ENCODE data around the gene AP1S1. TPM values are rescaled to one million over a fixed set of nuclear protein-coding genes. Genes with fewer than 3 reads are reported as not detected.

The AP1S1 gene
- polyA plus RNA-seq, 2 of the 4 experiments (the other 2 are of a cell fraction), result 107 to 181 TPM

DNA sequence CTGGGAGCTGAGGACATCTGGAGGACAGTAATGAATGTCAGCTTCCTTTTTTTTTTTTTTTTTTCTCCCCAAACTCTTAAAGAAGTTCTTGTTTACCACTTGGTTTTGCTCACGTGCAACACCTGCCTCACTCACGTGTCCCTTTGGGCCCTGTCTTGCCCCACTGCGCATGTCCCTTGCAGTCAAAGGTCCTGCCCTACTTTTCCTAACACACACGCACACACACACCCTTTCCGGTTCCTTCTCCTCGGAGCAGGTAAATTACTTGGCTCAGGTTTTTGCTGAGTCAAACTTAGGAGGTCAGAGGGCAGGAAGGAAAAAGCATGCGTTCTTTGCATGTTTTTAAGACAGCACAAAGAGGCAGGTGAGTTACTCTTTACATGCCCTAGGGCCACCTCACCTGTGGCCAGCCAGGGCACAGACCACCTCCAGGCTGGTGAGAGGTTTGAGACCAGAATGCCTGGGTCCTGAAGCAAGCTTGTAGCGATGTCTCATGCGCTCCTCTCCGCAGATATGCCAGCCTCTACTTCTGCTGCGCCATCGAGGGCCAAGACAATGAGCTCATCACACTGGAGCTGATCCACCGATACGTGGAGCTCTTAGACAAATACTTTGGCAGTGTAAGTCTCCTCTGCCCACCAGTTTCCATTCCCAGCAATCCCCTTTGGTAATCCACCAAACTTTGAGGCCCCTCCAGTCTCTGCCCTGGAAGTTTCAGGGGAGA is 2.8 kb downstream of the AP1S1 start:
- H3K4me2 ChIP-seq, result no peak overlapping the region
- H3K27ac ChIP-seq, result peak overlapping the region in 1 of 2 experiments; percentile 43; a peak in 2 of 6 replicates
- 82% methylated on average over 14 of the region's 14 CpGs for WGBS (ENCODE audit: missing lambda C conversion rate)
- no peak for FAIRE-seq
- DNase-seq (ENCODE audit: low read depth in 1 of 2, low spot score in 1 of 2), result no peak
- no peak overlapping the region for H3K4me3 ChIP-seq
- peaks cover 60% of the 10 kb centered on the region for H3K4me1 ChIP-seq
- ChIA-PET CTCF (interaction anchor here (0.5 to 16.1 kb wide), 11 partner anchors 10 to 1310 kb away, joined by 3 to 235 read pairs (median 6); no protein-coding TSS in a partner anchor), POLR2A (interaction anchor here (1.6 to 2.0 kb wide), 2 partner anchors 8 to 13 kb away, joined by 4 to 6 read pairs; partner anchors contain the start of gene VGF)
- TF ChIP-seq, protein P1, sequence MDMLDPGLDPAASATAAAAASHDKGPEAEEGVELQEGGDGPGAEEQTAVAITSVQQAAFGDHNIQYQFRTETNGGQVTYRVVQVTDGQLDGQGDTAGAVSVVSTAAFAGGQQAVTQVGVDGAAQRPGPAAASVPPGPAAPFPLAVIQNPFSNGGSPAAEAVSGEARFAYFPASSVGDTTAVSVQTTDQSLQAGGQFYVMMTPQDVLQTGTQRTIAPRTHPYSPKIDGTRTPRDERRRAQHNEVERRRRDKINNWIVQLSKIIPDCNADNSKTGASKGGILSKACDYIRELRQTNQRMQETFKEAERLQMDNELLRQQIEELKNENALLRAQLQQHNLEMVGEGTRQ (IDR thresholded peaks at IDR 0.05), result no peak
- no peak for TF ChIP-seq FOSL2 (IDR thresholded peaks at IDR 0.05)
- no peak for TF ChIP-seq FOSL2 (CRISPR knock-in tag; IDR thresholded peaks at IDR 0.05)
- no peak for TF ChIP-seq HOXB13 (CRISPR knock-in tag; IDR thresholded peaks at IDR 0.05; ENCODE audit: low read depth)
- TF ChIP-seq TFCP2L1 (CRISPR knock-in tag; IDR thresholded peaks at IDR 0.05), result no peak
- TF ChIP-seq JUN (IDR thresholded peaks at IDR 0.05), result no peak
- no peak for TF ChIP-seq FOSB (CRISPR knock-in tag; IDR thresholded peaks at IDR 0.05)
- TF ChIP-seq CEBPB (IDR thresholded peaks at IDR 0.05), result no peak
- peak; percentile 60 for TF ChIP-seq MAFK (IDR thresholded peaks at IDR 0.05; ENCODE audit: partially characterized antibody)
- H3K9me3 ChIP-seq, result no peaks in the 10 kb centered on the region
- ATAC-seq, result no peak

DNA sequence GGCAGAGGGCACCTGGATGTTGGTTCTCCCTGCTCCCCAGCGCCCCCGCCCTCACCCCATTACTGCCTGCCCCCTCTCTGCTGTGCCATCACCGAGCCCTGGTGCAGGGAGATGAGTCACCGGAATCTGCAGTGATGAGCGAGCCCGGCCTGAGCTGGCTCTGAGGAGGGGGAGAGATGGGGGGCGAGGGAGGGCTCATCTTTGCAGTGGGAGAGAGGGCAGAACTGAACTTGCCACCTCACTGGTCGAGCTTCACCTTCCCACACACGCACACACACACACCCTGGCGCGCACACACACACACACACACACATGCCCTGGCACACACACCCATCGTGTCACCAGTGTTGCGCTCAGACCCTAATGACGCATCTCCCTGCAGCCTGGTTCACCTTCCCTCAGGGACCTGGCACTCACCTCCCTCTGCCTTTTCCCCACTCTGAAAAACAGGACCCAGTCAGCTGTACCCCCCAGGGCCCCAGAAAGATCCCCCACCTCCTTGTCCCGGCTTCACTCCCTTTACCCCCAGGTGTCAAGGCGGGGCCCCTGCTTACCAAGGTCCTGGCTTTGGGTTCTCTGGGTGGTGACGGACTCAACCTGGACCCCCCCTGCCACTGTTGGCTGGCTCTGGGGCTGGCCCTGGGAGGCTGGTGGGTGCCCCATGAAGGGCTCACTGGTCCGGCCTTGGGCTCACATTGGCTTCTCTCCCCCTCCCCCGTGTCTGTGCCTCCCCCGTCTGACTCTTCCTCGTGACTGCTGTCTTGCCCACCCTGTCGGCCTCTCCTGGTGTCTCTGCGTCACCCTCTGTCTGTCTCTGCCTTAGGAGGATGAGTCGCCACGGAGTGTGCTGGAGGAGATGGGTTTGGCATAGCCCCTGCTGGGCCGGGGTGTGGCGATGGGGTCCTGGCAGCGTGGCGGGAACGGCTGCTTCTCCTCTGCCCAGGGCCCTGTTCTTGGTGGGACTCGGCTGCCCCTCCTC is 5.7 kb downstream of the AP1S1 start:
- peak overlapping the region; percentile 72 to 83 for H3K27ac ChIP-seq
- H3K4me1 ChIP-seq, result peaks cover 73% of the 10 kb centered on the region
- peak overlapping the region; percentile 65 for H3K4me2 ChIP-seq
- no peak overlapping the region for H3K4me3 ChIP-seq
- ChIA-PET CTCF (interaction anchor here (0.6 to 16.1 kb wide), 5 partner anchors 11 to 32 kb away, joined by 3 to 235 read pairs (median 30); no protein-coding TSS in a partner anchor), POLR2A (interaction anchor here (0.6 to 1.0 kb wide), 2 partner anchors 27 to 75 kb away, joined by 3 to 5 read pairs; partner anchors contain the start of gene TRIM56)
- DNase-seq (ENCODE audit: low read depth in 1 of 2, low spot score in 1 of 2), result no peak
- peak; percentile 28 to 44; a peak in 5 of 6 replicates for ATAC-seq
- no peak for FAIRE-seq
- WGBS (ENCODE audit: missing lambda C conversion rate), result 31% methylated on average over 18 of the region's 31 CpGs
- no peaks in the 10 kb centered on the region for H3K9me3 ChIP-seq
- TF ChIP-seq, protein P2, sequence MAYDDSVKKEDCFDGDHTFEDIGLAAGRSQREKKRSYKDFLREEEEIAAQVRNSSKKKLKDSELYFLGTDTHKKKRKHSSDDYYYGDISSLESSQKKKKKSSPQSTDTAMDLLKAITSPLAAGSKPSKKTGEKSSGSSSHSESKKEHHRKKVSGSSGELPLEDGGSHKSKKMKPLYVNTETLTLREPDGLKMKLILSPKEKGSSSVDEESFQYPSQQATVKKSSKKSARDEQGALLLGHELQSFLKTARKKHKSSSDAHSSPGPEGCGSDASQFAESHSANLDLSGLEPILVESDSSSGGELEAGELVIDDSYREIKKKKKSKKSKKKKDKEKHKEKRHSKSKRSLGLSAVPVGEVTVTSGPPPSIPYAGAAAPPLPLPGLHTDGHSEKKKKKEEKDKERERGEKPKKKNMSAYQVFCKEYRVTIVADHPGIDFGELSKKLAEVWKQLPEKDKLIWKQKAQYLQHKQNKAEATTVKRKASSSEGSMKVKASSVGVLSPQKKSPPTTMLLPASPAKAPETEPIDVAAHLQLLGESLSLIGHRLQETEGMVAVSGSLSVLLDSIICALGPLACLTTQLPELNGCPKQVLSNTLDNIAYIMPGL (CRISPR knock-in tag; IDR thresholded peaks at IDR 0.05; ENCODE audit: borderline replicate concordance), result no peak
- no peak for TF ChIP-seq SREBF2 (IDR thresholded peaks at IDR 0.05)
- TF ChIP-seq, protein P3, sequence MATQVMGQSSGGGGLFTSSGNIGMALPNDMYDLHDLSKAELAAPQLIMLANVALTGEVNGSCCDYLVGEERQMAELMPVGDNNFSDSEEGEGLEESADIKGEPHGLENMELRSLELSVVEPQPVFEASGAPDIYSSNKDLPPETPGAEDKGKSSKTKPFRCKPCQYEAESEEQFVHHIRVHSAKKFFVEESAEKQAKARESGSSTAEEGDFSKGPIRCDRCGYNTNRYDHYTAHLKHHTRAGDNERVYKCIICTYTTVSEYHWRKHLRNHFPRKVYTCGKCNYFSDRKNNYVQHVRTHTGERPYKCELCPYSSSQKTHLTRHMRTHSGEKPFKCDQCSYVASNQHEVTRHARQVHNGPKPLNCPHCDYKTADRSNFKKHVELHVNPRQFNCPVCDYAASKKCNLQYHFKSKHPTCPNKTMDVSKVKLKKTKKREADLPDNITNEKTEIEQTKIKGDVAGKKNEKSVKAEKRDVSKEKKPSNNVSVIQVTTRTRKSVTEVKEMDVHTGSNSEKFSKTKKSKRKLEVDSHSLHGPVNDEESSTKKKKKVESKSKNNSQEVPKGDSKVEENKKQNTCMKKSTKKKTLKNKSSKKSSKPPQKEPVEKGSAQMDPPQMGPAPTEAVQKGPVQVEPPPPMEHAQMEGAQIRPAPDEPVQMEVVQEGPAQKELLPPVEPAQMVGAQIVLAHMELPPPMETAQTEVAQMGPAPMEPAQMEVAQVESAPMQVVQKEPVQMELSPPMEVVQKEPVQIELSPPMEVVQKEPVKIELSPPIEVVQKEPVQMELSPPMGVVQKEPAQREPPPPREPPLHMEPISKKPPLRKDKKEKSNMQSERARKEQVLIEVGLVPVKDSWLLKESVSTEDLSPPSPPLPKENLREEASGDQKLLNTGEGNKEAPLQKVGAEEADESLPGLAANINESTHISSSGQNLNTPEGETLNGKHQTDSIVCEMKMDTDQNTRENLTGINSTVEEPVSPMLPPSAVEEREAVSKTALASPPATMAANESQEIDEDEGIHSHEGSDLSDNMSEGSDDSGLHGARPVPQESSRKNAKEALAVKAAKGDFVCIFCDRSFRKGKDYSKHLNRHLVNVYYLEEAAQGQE (IDR thresholded peaks at IDR 0.05), result no peak
- TF ChIP-seq, protein P4, sequence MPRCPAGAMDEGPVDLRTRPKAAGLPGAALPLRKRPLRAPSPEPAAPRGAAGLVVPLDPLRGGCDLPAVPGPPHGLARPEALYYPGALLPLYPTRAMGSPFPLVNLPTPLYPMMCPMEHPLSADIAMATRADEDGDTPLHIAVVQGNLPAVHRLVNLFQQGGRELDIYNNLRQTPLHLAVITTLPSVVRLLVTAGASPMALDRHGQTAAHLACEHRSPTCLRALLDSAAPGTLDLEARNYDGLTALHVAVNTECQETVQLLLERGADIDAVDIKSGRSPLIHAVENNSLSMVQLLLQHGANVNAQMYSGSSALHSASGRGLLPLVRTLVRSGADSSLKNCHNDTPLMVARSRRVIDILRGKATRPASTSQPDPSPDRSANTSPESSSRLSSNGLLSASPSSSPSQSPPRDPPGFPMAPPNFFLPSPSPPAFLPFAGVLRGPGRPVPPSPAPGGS (IDR thresholded peaks at IDR 0.05), result no peak
- no peak for TF ChIP-seq POLR2AphosphoS2 (conservative IDR thresholded peaks at IDR 0.05; ENCODE audit: low read length)
- no peak for TF ChIP-seq KDM1A (IDR thresholded peaks at IDR 0.05; ENCODE audit: low read depth)
- TF ChIP-seq NR3C1 (IDR thresholded peaks at IDR 0.05), result no peak
- no peak for TF ChIP-seq ATOH8 (CRISPR knock-in tag; IDR thresholded peaks at IDR 0.05; ENCODE audit: low read depth)
- no peak for TF ChIP-seq HOXA7 (CRISPR knock-in tag; IDR thresholded peaks at IDR 0.05)
- TF ChIP-seq CEBPB (IDR thresholded peaks at IDR 0.05), result no peak
- no peak for TF ChIP-seq RNF2 (IDR thresholded peaks at IDR 0.05; ENCODE audit: borderline replicate concordance, low read depth)
- 0 out of 5 replicates have a peak, but pooled peaks of 1 of the 2 experiments have one; percentile 28 for TF ChIP-seq EP300 (IDR thresholded peaks at IDR 0.05)
- no peak for TF ChIP-seq NFE2L2 (conservative IDR thresholded peaks at IDR 0.05; ENCODE audit: low read length)
- no peak for TF ChIP-seq TP53 (CRISPR knock-in tag; IDR thresholded peaks at IDR 0.05)
- TF ChIP-seq MAZ (IDR thresholded peaks at IDR 0.05; ENCODE audit: borderline replicate concordance, low read depth, low read length), result no peak
- peak; percentile 48 for TF ChIP-seq FOSL2 (IDR thresholded peaks at IDR 0.05)
- peak; percentile 78 for TF ChIP-seq FOSL2 (CRISPR knock-in tag; IDR thresholded peaks at IDR 0.05)
- TF ChIP-seq BHLHE40 (IDR thresholded peaks at IDR 0.05; ENCODE audit: low read depth, low read length), result no peak

All from A549 (cell line).